Stimulated activated CD4-positive, alpha-beta T cell treated with anti-CD3 and anti-CD28 coated beads, Interleukin-1b, Interleukin-23, amount 100 ng/mL, for 48 hours (primary cell): ENCODE data around the gene NREP.

Experiments used
- DNase-seq: peaks from one replicate; pipeline ENCODE4 v3.0.0-alpha.2; 2020

The NREP gene

DNA sequence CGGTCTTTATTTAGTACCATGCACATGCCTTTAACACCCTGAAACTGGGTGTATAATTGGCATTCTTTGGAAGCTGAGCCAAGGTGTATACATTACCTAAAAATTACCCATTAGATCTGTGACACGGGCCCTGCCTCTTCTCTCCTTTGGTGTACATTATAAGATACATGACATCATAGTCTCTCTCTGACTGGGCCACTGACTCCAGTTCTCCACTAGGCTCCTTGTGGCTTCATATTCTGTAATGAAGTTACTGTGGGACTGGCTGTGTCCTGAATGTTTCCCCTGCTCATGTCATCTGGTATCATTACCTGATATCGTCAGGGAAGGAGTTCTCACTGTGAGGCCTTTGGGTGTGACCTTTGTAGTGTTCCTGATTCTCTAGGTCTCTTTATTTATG is 65.5 kb downstream of the NREP start:
- no peak for DNase-seq

DNA sequence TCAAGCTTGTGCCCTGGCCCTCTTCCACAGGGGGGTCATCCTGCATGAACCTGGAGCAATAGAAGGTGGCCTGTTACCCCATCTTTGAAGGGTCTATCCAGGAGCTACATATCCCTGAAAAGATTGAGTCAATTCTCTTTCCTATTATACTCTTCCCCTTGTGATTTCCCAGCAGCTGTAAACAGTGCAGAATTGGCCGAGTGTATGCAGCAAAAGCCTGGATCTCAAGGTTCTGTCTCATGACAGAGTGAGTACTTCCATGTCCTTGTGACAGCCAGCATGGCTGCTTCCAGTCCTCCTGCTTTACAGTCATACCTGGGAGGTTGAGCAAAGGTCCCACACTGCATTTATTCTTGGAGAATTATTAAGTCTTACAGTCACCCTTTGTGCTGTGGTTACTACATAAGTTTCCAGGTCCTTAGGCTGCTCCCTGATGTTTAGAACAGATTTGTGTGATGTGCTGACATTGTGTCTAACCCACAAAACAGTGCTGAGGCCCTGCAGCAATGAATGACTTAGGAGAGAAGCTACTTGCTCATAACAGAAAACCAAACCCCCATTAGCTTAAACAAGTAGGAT is 67.5 kb downstream of the NREP start:
- DNase-seq: no peak

DNA sequence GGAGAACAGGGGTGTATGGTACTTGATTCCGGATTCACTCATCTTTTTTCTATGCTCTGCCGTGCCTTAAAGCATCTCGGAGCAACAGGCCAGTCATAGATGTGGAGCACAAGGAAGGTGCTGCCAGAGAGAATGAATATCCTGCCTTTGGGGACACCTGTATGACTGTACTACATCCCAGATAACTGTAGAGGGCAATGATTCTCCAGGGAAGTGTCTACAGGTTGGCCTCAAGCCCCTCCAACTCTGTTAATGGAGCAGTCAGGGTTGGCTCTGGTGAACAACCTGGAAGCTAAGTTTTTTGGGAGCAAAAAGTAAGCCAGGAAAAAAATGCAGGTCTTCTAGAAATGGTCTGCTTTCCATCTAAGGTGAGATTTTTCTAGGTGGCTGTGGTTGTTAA is 71.0 kb downstream of the NREP start:
- DNase-seq: no peak

DNA sequence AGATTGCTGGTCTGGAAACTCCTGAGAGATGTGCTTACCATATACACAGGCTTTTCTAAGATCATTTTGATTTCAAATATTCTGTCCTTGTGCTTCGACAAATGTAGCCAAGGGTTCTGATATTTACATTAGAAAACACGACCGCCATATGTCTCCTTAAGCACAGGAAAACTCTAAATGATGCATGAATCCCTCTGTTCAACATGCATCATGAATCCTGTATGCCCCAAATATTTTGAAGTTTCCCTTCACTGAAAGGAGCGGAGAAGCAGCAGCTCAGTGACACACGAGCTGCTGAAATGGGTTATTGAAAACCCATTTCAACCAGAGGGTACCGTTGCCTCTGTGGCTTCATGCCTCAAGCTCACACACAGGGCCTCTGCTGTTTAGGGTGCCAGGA is 74.4 kb downstream of the NREP start:
- DNase-seq: no peak

DNA sequence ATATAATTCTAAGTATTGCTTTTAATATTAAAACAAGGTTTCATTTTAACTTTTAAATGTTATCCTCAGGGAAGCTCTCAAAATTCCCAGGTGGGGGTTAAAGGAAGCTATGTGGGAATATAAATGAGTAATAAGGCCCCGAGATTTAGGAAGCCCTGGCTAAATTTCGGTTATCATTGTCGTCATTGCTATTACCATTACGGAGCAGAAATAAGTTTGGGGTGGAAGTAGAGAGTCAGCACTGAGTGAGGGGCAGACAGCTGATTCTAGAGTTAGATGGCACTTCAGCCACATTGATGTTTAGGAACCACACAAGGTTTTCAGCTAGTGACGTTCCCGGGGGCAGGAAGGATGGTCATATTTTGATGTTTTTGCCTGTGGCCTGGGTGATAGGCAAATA is 74.9 kb downstream of the NREP start:
- DNase-seq: no peak

DNA sequence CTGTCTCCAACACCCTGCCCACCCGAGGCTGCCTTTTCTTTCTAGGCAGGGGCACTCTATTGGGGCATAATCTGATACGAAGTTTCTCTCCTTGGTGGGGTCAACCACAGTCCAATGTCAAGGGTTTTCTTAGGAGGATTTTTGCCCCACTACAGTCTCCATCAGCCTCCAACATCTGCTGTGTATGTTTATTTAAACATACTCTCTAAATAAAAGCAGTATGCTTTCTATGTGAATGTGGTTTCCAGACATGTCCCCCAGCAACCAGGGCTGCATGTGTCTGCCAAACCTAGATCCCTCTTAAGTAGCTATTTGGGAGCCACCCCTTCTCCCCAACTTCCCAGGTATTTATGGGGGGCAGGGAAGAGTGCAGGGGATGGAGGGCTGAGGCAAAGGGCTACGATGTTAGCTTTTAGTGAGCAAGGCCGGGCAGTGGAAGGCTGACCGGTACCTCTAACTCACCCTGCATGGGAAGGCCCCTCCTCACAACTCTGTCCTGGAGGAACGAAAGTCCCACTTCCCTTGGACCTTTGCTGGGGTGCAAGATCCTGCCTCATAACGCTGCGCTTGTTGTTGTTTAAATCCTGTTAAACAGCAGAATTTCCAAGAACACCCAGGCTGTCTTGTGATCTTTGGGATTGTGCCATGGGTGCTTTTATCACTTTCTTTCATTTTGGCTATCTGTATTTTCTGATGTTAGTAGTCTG is 75.4 kb downstream of the NREP start:
- no peak for DNase-seq

DNA sequence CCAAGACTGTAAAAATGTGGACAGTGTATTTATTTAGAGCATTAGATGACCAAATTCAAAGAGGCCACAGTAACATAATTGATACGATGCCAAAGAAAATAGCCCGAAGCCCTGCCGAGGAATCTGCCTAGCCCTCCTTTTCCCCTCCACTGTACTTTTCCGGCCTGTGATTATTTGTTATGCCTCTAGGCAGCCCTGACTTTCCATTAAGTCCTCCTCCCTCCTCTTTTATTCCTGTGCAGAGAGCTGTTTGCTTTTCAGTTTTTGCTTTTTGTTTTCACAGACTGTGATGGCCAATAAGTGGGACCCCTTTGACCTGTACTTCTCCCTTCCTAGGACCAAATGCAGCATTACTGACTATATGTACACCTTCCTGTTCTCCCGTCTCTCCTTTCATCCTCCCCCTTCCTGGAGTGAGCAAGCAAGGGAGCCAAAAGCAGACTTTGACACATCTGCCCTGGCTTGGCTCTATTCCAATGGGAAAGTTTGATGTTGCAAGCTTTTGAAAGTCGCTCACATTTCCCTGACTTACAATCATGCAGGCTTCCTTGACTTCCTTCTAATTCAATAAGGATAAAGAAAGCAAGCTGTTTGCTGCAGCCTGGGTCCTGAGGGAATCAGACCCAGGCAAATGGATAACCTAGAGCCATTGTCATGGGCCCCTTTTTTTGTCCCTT is 76.1 kb downstream of the NREP start:
- no peak for DNase-seq

DNA sequence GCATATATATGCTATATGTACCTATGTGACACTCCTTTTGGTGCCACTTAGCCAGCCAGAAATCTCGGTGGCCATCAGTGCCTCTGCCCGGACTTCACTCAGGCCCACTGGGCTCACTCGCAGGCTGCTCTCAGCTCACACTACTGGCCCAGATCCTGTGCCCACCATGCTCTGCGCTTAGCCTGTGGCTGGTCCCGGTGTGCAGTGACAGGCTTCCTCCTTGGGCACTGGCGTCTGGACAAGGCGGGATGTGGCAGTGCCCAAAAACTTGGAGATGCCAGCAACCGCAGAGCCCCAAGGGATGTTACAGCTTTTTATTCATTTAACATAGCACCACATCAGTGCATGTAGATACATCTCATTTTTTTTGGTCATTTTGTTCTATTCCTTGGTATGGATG is 77.4 kb downstream of the NREP start:
- no peak for DNase-seq
